Measurements from ENCODE around the gene WBP1.

Gene WBP1

GRCh38 chr2:74436111-74436805 is 22.0 kb upstream of the WBP1 start:
- 96% methylated on average over 41 of the region's 43 CpGs for WGBS
- H3K27me3 ChIP-seq (ENCODE audit: control insufficient read depth in 1 of 2, insufficient read depth in 1 of 2, low read length in 2 of 2), result peaks cover 0 to 6% of the 10 kb centered on the region in 2 experiments
- H3K27ac ChIP-seq (ENCODE audit: low read length, poor library complexity, severe bottlenecking), result no peak overlapping the region
- H2AK5ac ChIP-seq (ENCODE audit: low read length, severe bottlenecking), result no peak overlapping the region
- no peak overlapping the region for H2BK15ac ChIP-seq (ENCODE audit: low read depth, poor library complexity, severe bottlenecking)
- no peak overlapping the region for H3K4me3 ChIP-seq (ENCODE audit: insufficient read depth in 1 of 2, low read depth in 1 of 2, low read length in 2 of 2)
- no peak overlapping the region for H3K4ac ChIP-seq (ENCODE audit: low read depth in 1 of 2, low read length in 2 of 2)
- no peak for DNase-seq
- no peak overlapping the region for H4K91ac ChIP-seq (ENCODE audit: low read length)
- no peaks in the 10 kb centered on the region for H3K9me3 ChIP-seq (ENCODE audit: control insufficient read depth, low read length)
- no peak overlapping the region for H2BK120ac ChIP-seq (ENCODE audit: low read depth, low read length)
- peaks cover 44% of the 10 kb centered on the region for H3K79me1 ChIP-seq (replicated peaks; ENCODE audit: low read length, poor library complexity, severe bottlenecking)
- no peak overlapping the region for H3K9ac ChIP-seq (ENCODE audit: low read length)
- no peak overlapping the region for H3K4me2 ChIP-seq (ENCODE audit: low read length, poor library complexity, severe bottlenecking)
- no peak overlapping the region for H2BK5ac ChIP-seq (ENCODE audit: low read depth, low read length, poor library complexity, severe bottlenecking)
- H3K14ac ChIP-seq (ENCODE audit: low read length in 2 of 2), result no peak overlapping the region
- H3K4me1 ChIP-seq (ENCODE audit: control insufficient read depth, insufficient read depth, low read depth, low read length), result peaks cover 19% of the 10 kb centered on the region
- no peak overlapping the region for H2AFZ ChIP-seq (ENCODE audit: low read depth, low read length)
- H4K8ac ChIP-seq (ENCODE audit: low read length), result no peak overlapping the region
- H3K23ac ChIP-seq (ENCODE audit: low read length in 2 of 2), result no peak overlapping the region
- H3K36me3 ChIP-seq (ENCODE audit: control insufficient read depth in 1 of 2, insufficient read depth in 2 of 2, low read depth in 1 of 2, low read length in 2 of 2), result peaks cover 15 to 24% of the 10 kb centered on the region in 2 experiments
- no peak overlapping the region for H3K18ac ChIP-seq (ENCODE audit: low read depth in 1 of 2, low read length in 2 of 2)
- H2BK12ac ChIP-seq (ENCODE audit: low read length in 2 of 2), result no peak overlapping the region

GRCh38 chr2:74436848-74437695 is 21.2 kb upstream of the WBP1 start:
- no peak overlapping the region for H4K91ac ChIP-seq (ENCODE audit: low read length)
- no peak for DNase-seq
- H3K4me3 ChIP-seq (ENCODE audit: insufficient read depth in 1 of 2, low read depth in 1 of 2, low read length in 2 of 2), result no peak overlapping the region
- H3K4me2 ChIP-seq (ENCODE audit: low read length, poor library complexity, severe bottlenecking), result no peak overlapping the region
- H2BK15ac ChIP-seq (ENCODE audit: low read depth, poor library complexity, severe bottlenecking), result no peak overlapping the region
- no peak overlapping the region for H3K14ac ChIP-seq (ENCODE audit: low read length in 2 of 2)
- H3K18ac ChIP-seq (ENCODE audit: low read depth in 1 of 2, low read length in 2 of 2), result no peak overlapping the region
- no peak overlapping the region for H3K23ac ChIP-seq (ENCODE audit: low read length in 2 of 2)
- H2BK12ac ChIP-seq (ENCODE audit: low read length in 2 of 2), result no peak overlapping the region
- no peak overlapping the region for H2AK5ac ChIP-seq (ENCODE audit: low read length, severe bottlenecking)
- H3K4ac ChIP-seq (ENCODE audit: low read depth in 1 of 2, low read length in 2 of 2), result no peak overlapping the region
- 75% methylated on average over 5 of the region's 6 CpGs for WGBS
- peaks cover 41% of the 10 kb centered on the region for H3K79me1 ChIP-seq (replicated peaks; ENCODE audit: low read length, poor library complexity, severe bottlenecking)
- H4K8ac ChIP-seq (ENCODE audit: low read length), result no peak overlapping the region
- no peaks in the 10 kb centered on the region for H3K9me3 ChIP-seq (ENCODE audit: control insufficient read depth, low read length)
- peaks cover 7 to 19% of the 10 kb centered on the region in 2 experiments for H3K36me3 ChIP-seq (ENCODE audit: control insufficient read depth in 1 of 2, insufficient read depth in 2 of 2, low read depth in 1 of 2, low read length in 2 of 2)
- no peak overlapping the region for H2BK120ac ChIP-seq (ENCODE audit: low read depth, low read length)
- H2AFZ ChIP-seq (ENCODE audit: low read depth, low read length), result no peak overlapping the region
- no peak overlapping the region for H3K27ac ChIP-seq (ENCODE audit: low read length, poor library complexity, severe bottlenecking)
- peaks cover 0 to 12% of the 10 kb centered on the region in 2 experiments for H3K27me3 ChIP-seq (ENCODE audit: control insufficient read depth in 1 of 2, insufficient read depth in 1 of 2, low read length in 2 of 2)
- peaks cover 24% of the 10 kb centered on the region for H3K4me1 ChIP-seq (ENCODE audit: control insufficient read depth, insufficient read depth, low read depth, low read length)
- H3K9ac ChIP-seq (ENCODE audit: low read length), result no peak overlapping the region
- no peak overlapping the region for H2BK5ac ChIP-seq (ENCODE audit: low read depth, low read length, poor library complexity, severe bottlenecking)

GRCh38 chr2:74438248-74438647 is 20.0 kb upstream of the WBP1 start:
- H2AK5ac ChIP-seq (ENCODE audit: low read length, severe bottlenecking), result no peak overlapping the region
- WGBS, result 95% methylated on average over 1 of the region's 1 CpG

GRCh38 chr2:74439373-74439772 is 18.9 kb upstream of the WBP1 start:
- Histone ChIP-seq H3K4ac (ENCODE audit: low read depth in 1 of 2, low read length in 2 of 2) (peak overlapping the region; percentile 62 to 90), H3K9ac (ENCODE audit: low read length) (peak overlapping the region; percentile 88), H3K36me3 (ENCODE audit: control insufficient read depth in 1 of 2, insufficient read depth in 2 of 2, low read depth in 1 of 2, low read length in 2 of 2) (peaks cover 5 to 14% of the 10 kb centered on the region in 2 experiments), H3K14ac (ENCODE audit: low read length in 2 of 2) (peak overlapping the region in 1 of 2 experiments; percentile 46), H3K4me1 (ENCODE audit: control insufficient read depth, insufficient read depth, low read depth, low read length) (peaks cover 30% of the 10 kb centered on the region), H2BK12ac (ENCODE audit: low read length in 2 of 2) (peak overlapping the region; percentile 4 to 20), H2AFZ (ENCODE audit: low read depth, low read length) (no peak overlapping the region), H2BK120ac (ENCODE audit: low read depth, low read length) (peak overlapping the region; percentile 96), H3K4me3 (ENCODE audit: insufficient read depth in 1 of 2, low read depth in 1 of 2, low read length in 2 of 2) (peak overlapping the region; percentile 55 to 84), H3K9me3 (ENCODE audit: control insufficient read depth, low read length) (no peaks in the 10 kb centered on the region), H3K27ac (ENCODE audit: low read length, poor library complexity, severe bottlenecking) (peak overlapping the region; percentile 9), H3K4me2 (ENCODE audit: low read length, poor library complexity, severe bottlenecking) (peak overlapping the region; percentile 82), H2BK15ac (ENCODE audit: low read depth, poor library complexity, severe bottlenecking) (no peak overlapping the region), H3K79me1 (replicated peaks; ENCODE audit: low read length, poor library complexity, severe bottlenecking) (peaks cover 34% of the 10 kb centered on the region), H3K18ac (ENCODE audit: low read depth in 1 of 2, low read length in 2 of 2) (peak overlapping the region; percentile 51 to 72), H3K23ac (ENCODE audit: low read length in 2 of 2) (no peak overlapping the region), H2AK5ac (ENCODE audit: low read length, severe bottlenecking) (peak overlapping the region; percentile 59), H2BK5ac (ENCODE audit: low read depth, low read length, poor library complexity, severe bottlenecking) (no peak overlapping the region), H3K27me3 (ENCODE audit: control insufficient read depth in 1 of 2, insufficient read depth in 1 of 2, low read length in 2 of 2) (peaks cover 0 to 12% of the 10 kb centered on the region in 2 experiments), H4K91ac (ENCODE audit: low read length) (no peak overlapping the region), H4K8ac (ENCODE audit: low read length) (no peak overlapping the region)
- 73% methylated on average over 3 of the region's 3 CpGs for WGBS
- DNase-seq, result no peak

More at GRCh38 chr2:74438248-74438647, 20.0 kb upstream of the WBP1 start:
- Histone ChIP-seq H3K23ac (ENCODE audit: low read length in 2 of 2) (no peak overlapping the region), H3K4ac (ENCODE audit: low read depth in 1 of 2, low read length in 2 of 2) (no peak overlapping the region), H2BK15ac (ENCODE audit: low read depth, poor library complexity, severe bottlenecking) (no peak overlapping the region), H2AFZ (ENCODE audit: low read depth, low read length) (no peak overlapping the region), H4K91ac (ENCODE audit: low read length) (no peak overlapping the region), H3K4me2 (ENCODE audit: low read length, poor library complexity, severe bottlenecking) (no peak overlapping the region), H3K14ac (ENCODE audit: low read length in 2 of 2) (no peak overlapping the region), H2BK12ac (ENCODE audit: low read length in 2 of 2) (no peak overlapping the region), H3K36me3 (ENCODE audit: control insufficient read depth in 1 of 2, insufficient read depth in 2 of 2, low read depth in 1 of 2, low read length in 2 of 2) (peaks cover 5 to 14% of the 10 kb centered on the region in 2 experiments), H3K79me1 (replicated peaks; ENCODE audit: low read length, poor library complexity, severe bottlenecking) (peaks cover 34% of the 10 kb centered on the region), H3K4me3 (ENCODE audit: insufficient read depth in 1 of 2, low read depth in 1 of 2, low read length in 2 of 2) (no peak overlapping the region), H2BK5ac (ENCODE audit: low read depth, low read length, poor library complexity, severe bottlenecking) (no peak overlapping the region), H3K4me1 (ENCODE audit: control insufficient read depth, insufficient read depth, low read depth, low read length) (peaks cover 28% of the 10 kb centered on the region), H3K9ac (ENCODE audit: low read length) (no peak overlapping the region), H3K9me3 (ENCODE audit: control insufficient read depth, low read length) (no peaks in the 10 kb centered on the region), H3K27ac (ENCODE audit: low read length, poor library complexity, severe bottlenecking) (no peak overlapping the region), H3K27me3 (ENCODE audit: control insufficient read depth in 1 of 2, insufficient read depth in 1 of 2, low read length in 2 of 2) (peaks cover 0 to 12% of the 10 kb centered on the region in 2 experiments), H3K18ac (ENCODE audit: low read depth in 1 of 2, low read length in 2 of 2) (no peak overlapping the region), H4K8ac (ENCODE audit: low read length) (no peak overlapping the region), H2BK120ac (ENCODE audit: low read depth, low read length) (no peak overlapping the region)
- no peak for DNase-seq
